ENCODE results near the gene TRIM9.

DNA sequence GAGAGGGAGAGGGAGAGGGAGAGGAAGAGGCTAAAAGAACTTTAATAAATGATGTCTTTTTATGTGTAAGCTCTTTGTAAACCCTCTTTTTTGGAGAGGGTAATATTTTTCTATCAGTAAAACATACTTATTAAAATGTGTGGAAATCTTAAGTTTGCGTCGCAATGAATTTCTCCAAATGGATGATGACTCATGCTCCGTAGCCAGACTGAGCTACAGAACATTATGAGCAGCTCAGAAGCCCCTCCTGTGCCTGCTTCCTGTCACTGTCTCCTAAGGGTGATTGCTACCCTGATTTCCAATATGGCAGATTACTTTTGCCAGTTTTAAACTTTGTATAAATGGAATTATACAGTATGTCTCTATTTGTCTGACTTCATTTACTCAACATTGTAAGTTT is 137.6 kb downstream of the TRIM9 start:
- TF ChIP-seq, protein P1, sequence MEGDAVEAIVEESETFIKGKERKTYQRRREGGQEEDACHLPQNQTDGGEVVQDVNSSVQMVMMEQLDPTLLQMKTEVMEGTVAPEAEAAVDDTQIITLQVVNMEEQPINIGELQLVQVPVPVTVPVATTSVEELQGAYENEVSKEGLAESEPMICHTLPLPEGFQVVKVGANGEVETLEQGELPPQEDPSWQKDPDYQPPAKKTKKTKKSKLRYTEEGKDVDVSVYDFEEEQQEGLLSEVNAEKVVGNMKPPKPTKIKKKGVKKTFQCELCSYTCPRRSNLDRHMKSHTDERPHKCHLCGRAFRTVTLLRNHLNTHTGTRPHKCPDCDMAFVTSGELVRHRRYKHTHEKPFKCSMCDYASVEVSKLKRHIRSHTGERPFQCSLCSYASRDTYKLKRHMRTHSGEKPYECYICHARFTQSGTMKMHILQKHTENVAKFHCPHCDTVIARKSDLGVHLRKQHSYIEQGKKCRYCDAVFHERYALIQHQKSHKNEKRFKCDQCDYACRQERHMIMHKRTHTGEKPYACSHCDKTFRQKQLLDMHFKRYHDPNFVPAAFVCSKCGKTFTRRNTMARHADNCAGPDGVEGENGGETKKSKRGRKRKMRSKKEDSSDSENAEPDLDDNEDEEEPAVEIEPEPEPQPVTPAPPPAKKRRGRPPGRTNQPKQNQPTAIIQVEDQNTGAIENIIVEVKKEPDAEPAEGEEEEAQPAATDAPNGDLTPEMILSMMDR (conservative IDR thresholded peaks at IDR 0.05 in 1 of 2, IDR thresholded peaks at IDR 0.05 in 1 of 2; ENCODE audit: extremely low read depth in 1 of 2, insufficient read depth in 1 of 2, low read depth in 1 of 2, low read length in 2 of 2) = no peak
- TF ChIP-seq EZH2 (IDR thresholded peaks at IDR 0.05; ENCODE audit: borderline replicate concordance, low read length) = no peak

All from mammary epithelial cell (primary cell).